Upper lobe of right lung (tissue), 1 donor: ENCODE results near the gene TBCEL. TPM values are rescaled to one million over a fixed set of nuclear protein-coding genes. Genes with fewer than 3 reads are reported as not detected.

Experiments
- ATAC-seq: fragments of 200-7000 bp; cut with Tn5 transposase; one replicate; pipeline ENCODE4 v1.9.1; 2020; ENCODE audit warnings: mild to moderate bottlenecking, moderate library complexity
- DNase-seq: peaks from one replicate; pipeline ENCODE4 v3.0.0-alpha.2; 2020
- H3K27ac ChIP-seq: fragments of 200-600 bp; one replicate; pipeline ENCODE4 v1.8.0; 2022
- H3K27me3 ChIP-seq: fragments of 200-600 bp; one replicate; pipeline ENCODE4 v1.8.0; 2022; ENCODE audit warnings: mild to moderate bottlenecking
- H3K36me3 ChIP-seq: fragments of 200-600 bp; one replicate; pipeline ENCODE4 v1.8.0; 2022
- H3K4me1 ChIP-seq: fragments of 200-600 bp; one replicate; pipeline ENCODE4 v1.8.0; 2022
- H3K4me3 ChIP-seq: fragments of 200-600 bp; one replicate; pipeline ENCODE4 v1.8.0; 2022; ENCODE audit warnings: mild to moderate bottlenecking
- H3K9me3 ChIP-seq: fragments of 200-600 bp; one replicate; pipeline ENCODE4 v1.8.0; 2022
- CTCF ChIP-seq: fragments of 200-600 bp; IDR thresholded peaks from one replicate; pipeline ENCODE4 v1.8.0; 2022; ENCODE audit warnings: antibody characterized with exemption
- intact Hi-C: fragments of 100-400 bp; cut with DNase I; formaldehyde crosslinking; loops from one replicate; pipeline ENCODE4 v1.11.0; 2022
- total RNA-seq: library from RNA; stranded (reverse); fragmentation: NEBNext Ultra II Directional; extraction: Animal tissue kit (Norgen Biotek cat#: 25700); gene quantifications from one replicate; pipeline ENCODE4 v1.2.1, GENCODE V29; 2021
- donor health status: DM: no; HTN: yes; CAD: no; lungs with severe emphysema.

Gene TBCEL
- total RNA-seq, 1 donor from 2014 or later: 41.1 TPM

DNA sequence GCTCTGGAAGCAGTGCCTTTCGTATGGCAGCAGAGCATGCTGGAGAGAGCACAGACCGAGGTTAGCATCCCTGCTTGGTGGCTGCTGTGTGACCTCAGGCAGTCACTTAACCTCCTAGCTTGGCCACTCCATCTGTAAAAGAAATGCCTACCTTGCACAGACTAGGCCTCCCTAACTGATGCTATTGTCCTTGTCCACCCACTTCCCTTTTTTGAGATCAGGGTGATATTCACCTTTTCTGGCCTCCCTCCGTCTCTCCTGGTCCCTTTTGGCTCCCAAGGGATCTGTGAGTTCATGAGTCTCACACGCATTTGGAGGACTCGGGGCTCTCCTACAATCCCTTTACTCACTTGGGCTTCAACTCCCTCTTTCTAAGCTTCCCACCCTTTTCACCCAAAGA lies 114.4 kb downstream of the TBCEL start:
- TF ChIP-seq CTCF: no peak
- intact Hi-C loops: no loop called here
- no peaks in the 10 kb centered on the region for H3K36me3 ChIP-seq
- DNase-seq (no peak), ATAC-seq (no peak)
- H3K27ac ChIP-seq: no peak overlapping the region
- no peak overlapping the region for H3K4me3 ChIP-seq
- no peaks in the 10 kb centered on the region for H3K9me3 ChIP-seq
- no peaks in the 10 kb centered on the region for H3K27me3 ChIP-seq
- no peaks in the 10 kb centered on the region for H3K4me1 ChIP-seq

- TF ChIP-seq CTCF: no peak
- ATAC-seq (no peak), DNase-seq (no peak)
- no peak overlapping the region for H3K4me3 ChIP-seq
- no peaks in the 10 kb centered on the region for H3K9me3 ChIP-seq
- H3K36me3 ChIP-seq: no peaks in the 10 kb centered on the region
- intact Hi-C loops: no loop called here
- H3K27me3 ChIP-seq: no peaks in the 10 kb centered on the region
- no peaks in the 10 kb centered on the region for H3K4me1 ChIP-seq
- H3K27ac ChIP-seq: no peak overlapping the region
Observed at GRCh38 chr11:121140369-121140768, 116.5 kb downstream of the TBCEL start.

Other genes with a start within 250 kb of the TBCEL start
- 0.87 TPM for gene TECTA, start 77.1 kb downstream of the TBCEL start, total RNA-seq